HG02763 (cell line): Measurements from ENCODE around the gene PPOX.

Experiments used
- ATAC-seq: cut with Tn5 transposase; IDR thresholded peaks from one replicate; pipeline ENCODE4 v1.9.1; 2021; ENCODE audit warnings: mild to moderate bottlenecking, moderate library complexity; ENCODE audit not compliant: unreplicated experiment

The PPOX gene

DNA sequence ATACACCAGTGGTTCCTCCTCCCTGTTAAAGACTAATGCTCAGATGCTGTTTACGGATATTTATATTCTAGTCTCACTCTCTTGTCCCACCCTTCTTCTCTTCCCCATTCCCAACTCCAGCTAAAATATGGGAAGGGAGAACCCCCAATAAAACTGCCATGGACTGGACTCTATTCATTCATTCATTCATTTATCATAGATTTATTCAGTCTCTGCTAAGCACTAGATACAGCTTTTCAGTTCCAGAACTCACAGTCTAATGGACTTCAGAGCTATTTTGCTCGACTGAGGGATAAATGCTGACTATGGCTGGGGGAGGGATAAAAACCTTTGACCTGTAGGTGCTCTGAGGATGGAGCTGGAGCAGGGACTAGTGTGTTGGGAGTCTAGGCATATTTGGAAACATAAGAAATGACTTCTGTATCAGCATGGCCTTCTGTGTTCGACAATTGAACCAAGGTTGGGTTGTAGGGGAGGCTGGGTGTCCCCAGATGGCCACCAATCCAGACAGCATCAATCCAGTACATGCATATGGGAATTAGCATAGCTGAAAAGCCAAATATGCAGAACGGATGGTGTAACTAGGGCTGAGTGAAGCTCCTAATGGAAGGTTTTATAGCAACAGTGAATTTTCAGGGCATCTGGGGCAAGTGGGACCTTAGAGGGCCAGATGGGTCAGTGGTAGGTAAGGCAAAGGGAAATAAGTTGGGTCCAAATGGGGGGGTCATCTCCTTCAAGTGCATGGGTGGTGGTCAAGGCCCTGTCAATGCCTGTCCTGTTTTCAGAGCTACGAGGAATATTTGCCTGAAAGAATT, 53.1 kb downstream of the PPOX start:
- ATAC-seq, result no peak

DNA sequence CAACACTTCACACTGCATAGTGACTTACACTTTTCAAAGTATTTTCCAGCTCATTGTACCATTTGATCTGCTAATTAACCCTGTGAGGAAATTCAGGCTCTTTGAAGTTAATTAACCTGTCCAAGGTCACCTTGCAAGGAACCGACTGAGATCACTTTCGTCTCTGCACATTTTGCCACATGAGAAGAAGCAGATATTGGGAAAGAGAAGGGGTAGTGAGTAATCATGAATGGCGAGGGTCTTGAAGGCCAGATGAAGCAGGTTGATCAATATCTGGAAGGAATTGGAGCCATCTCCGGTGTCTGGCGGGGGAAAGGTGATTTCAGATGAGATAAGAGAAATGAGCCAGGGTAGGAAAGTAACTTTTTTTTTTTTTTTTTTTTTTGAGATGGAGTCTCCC, 53.8 kb downstream of the PPOX start:
- no peak for ATAC-seq
